HG03108 (cell line): ENCODE results near the gene MTFMT.
"Not testable (repeated sequence)": the region's sequence is repeated elsewhere in the genome, so short reads cannot be mapped to it uniquely, and the experiment has no call there.

ENCODE experiments used
- ATAC-seq: cut with Tn5 transposase; IDR thresholded peaks from one replicate; pipeline ENCODE4 v1.9.1; 2021; ENCODE audit warnings: moderate library complexity; ENCODE audit not compliant: unreplicated experiment

MTFMT gene

DNA sequence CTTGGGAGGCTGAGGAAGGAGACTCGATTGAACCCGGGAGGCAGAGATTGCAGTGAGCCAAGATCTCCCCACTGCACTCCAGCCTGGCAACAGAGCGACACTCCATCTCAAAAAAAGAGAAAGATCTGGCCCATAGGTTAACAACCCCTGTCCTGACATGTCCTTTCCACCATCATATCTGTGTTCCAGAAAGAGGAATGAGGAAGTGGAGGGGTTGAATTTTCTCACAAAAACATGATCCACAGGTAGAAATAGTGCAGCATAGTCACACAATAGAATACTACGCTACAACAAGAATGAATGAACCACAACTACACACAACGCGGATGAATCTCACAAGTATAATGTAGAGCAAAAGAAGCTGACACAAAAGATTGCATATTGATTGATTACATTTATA is 11.0 kb upstream of the MTFMT start:
- ATAC-seq = no peak

DNA sequence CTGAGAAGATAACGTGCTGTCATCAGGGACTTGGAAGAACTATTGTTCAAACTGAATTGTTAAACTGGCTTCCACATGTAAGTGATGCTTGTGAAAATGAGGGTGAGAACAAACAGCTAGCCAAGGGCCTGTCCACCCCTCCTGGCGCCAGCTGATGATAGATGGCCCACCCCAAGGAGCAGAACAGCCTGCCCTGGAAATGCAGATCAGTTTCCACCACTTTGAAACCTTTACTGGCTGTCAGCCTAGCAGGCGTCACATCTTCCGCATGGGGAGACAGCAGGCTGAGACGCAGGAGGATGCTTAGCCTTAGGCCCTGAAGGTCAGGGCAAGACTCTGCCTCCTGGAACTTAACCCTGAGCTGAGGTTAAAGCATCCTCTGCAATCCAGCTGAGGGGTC is 9.4 kb upstream of the MTFMT start:
- ATAC-seq = no peak

- ATAC-seq = no peak
Observed at GRCh38 chr15:65038428-65038827, 9.0 kb upstream of the MTFMT start.

DNA sequence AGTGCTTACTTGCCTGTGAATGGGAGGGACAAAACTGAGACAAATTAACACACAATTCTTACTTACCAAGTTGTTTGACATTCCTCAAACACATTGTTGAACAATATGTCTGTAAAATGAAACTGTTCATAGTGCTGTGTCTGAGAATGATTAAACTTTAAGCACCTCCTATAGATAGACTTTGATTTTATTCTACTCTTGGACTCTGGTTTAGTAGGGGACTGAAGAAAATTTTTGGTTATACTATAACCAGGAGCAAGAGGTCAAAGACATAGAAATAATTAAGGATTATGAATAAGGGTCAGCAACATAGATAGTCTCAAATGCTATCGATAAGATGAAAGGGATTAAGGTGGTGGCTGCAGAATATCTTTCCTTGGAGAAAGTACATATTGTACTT is 7.9 kb upstream of the MTFMT start:
- ATAC-seq = no peak

- no peak for ATAC-seq
Observed at GRCh38 chr15:65034719-65035118, 5.3 kb upstream of the MTFMT start.

DNA sequence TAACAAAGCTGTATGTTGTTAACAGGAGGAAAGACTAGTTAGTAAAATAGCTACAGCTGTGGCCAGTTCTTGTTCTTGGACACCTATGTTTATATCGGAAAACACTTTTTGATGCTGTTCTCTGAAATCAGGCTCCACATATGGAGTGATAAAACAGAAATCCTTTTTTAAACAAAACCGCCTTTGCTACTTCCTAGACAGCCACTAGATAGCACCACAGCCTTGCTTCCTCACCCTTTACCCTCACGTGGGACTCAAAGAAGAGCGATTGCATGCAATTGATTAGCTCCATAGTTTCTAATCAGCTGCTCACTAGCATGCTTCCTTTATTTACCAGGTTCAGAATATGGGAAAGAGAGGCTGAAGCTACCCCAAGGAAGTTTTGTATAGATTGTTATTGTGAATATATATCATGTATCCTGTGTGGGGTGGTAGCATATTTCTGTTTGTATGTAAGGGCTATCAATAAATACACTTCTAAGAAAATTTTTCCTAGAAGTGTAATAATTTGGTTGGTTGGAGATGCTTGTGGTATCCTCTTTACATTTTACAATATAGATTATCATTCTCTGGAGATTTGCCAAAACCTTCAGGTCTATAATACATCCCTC is 4.3 kb upstream of the MTFMT start:
- no peak for ATAC-seq

DNA sequence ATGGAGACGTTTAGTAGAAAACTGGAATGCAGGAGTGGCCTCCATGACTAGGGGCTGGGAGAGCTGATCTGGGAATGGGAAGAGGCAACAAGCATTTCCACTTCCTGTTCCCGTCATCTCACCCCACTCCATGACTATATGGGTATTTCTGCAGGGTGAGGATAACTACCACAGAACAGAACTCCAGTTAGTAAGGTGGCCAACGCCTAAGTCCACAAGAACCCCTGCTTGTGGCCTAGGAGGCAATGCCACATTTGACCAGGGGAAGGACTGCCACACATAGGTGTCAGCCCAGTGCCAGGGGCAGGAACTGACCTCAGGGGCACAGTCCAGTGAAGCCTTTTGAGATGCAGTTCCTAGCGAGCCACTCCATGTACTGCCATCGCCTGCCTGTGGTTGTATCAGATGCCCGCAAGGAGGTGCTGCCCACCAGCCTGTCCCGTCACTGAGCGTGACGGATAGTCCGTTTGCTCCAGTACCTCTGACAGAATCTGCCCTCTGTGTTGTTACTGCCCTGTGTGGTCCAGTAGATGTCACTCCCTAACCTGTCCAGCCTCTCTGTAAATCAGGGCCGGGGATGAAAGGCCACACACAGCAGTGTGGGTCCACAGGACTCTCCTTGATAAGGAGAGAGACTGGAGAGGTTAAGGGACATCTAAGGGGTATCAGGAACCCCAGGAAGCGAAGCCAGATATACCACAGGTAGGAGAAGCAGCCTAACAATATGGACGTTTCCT is 3.5 kb upstream of the MTFMT start:
- ATAC-seq = no peak

DNA sequence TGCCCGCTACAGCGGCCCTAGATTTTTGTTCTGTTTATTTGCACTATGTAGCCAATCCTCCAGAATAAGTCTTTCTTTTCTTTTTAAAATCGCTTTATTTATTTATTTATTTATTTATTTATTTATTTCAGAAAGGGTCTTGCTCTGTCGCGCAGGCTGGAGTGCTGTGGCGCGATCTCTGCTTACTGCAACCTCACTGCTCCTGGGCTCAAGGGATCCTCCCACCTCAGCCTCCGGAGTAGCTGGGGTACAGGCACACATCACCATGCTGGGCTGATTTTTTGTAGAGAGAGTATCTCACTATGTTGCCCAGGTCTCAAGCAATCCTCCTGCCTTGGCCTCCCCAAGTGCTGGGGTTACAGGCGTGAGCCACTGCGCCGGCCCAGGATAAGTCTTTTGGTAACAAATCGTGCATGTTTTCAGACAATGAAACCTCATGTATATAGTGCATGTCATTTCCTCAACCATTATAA is 333 bp upstream of the MTFMT start:
- ATAC-seq = no peak

DNA sequence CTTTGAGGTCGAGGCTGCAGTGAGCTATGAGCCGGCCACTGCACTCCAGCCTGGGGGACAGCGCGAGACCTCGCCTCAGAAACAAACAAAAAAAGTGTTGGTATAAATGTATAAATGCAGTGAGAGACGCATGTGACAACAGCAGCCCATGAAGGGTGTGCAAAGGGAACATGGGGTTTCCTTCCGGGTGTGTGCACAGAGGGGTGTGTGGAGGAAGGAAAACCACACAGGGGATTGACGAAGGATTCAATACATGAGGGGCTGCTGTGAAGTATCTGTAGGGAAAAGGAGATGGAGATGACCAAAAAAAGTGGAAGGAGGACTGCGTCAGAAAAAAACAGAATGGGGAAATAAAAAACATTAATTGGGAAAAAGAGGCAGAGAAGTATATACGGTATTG is 1.1 kb downstream of the MTFMT start:
- ATAC-seq = no peak

GRCh38 chr15:65027593-65027992 is 1.8 kb downstream of the MTFMT start:
- no peak for ATAC-seq

DNA sequence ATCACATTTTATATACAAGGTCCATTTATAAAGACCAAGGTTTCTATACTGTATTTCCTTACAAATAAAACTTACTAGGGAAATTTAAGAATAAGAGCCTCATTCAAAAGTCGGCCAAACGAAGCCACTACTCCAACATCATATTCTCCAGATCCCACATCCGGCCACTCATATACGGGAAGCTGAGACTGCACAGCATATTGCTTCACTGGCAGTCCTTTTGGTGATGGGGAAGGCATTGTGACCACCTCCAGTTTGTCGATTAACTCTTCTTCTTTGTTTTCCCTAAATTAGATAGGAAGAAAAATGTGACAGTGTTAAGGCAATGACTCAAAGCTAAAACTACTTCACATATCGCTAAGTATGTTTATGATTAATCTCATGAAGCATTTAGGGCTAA is 2.7 kb downstream of the MTFMT start:
- ATAC-seq = no peak

DNA sequence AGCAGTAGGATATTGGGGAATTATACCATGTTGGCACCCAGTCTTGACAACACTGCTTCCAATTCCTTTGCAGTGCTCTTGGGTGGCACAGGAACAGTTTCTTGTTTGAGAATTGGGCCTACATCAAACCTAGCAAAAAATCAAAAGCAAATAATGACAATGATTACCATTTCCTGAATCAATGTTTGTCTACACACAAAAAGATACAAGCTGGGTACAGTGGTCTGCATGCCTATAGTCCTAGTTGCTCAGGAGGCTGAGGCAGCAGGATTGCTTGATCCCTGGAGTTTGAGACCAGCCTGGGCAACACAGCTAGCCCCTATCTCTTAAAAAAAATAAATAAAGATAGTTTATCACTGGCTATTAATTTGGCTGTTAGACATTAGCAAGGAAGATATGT is 8.0 kb downstream of the MTFMT start:
- ATAC-seq = no peak

- no peak for ATAC-seq
Observed at GRCh38 chr15:65020419-65020818, 9.0 kb downstream of the MTFMT start.

- ATAC-seq = not testable (repeated sequence)
Observed at GRCh38 chr15:65011198-65011597, 18.2 kb downstream of the MTFMT start.

DNA sequence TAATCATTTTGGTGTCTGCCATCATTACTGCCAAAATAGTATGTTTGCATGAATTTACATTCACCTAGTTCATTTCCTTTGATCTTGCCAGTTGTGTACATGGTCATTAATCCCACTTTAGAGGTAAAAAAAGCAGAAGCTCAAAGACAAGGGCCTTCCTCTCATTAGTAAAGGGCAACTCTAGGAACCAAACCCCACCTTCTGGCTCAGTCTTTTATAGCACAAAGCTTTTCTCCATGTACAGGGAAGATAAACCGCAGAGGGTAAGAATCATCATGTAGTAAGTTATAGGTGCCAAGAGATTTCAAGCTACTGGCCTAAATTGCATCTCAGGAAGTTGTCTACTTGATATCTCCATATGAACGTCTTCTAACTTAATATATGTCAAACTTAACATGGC is 20.5 kb downstream of the MTFMT start:
- ATAC-seq = no peak

GRCh38 chr15:65006876-65007275 is 22.6 kb downstream of the MTFMT start:
- ATAC-seq = no peak

DNA sequence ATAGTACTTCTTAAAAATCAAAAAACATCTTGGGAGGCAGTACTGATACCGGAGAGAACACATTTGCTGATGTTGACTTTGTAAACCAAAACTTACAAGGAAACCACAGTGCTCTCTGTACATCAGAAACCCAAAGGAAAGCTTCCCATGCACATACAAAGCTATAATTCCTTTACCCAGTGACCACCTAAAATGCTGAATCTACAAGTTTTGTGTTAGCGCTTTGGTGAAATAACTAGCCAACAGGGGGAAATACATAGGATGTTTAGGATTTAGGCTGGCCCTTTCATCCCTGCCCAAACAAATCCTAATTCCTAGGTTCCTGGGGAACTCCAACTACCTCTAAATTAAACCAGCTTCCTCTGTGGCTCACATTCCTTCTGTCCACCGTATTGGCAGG is 24.4 kb downstream of the MTFMT start:
- no peak for ATAC-seq

GRCh38 chr15:64997745-64998375 is 31.6 kb downstream of the MTFMT start:
- ATAC-seq = no peak

GRCh38 chr15:64997066-64997465 is 32.4 kb downstream of the MTFMT start:
- ATAC-seq = no peak

DNA sequence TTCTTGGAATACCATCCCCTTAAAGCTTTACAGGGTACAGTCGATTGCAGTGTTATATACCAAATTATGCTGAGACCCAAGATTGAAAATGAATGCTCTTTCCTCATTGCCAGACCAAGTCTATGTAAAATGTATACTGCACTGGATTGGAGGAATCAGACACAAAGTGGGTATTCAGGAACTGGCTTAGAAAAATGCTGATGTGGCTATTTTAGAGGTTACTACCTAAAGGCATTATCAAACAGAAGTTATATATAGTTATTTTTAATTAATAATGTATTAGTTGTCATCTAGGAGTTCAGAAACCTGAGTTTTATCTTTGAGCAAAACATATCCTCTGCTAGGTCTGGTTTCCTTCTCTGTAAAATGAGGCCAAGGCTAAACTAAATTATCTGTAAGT is 36.1 kb downstream of the MTFMT start:
- ATAC-seq = no peak

- ATAC-seq = no peak
Observed at GRCh38 chr15:64991536-64992135, 37.8 kb downstream of the MTFMT start.

- no peak for ATAC-seq
Observed at GRCh38 chr15:64990168-64990470, 39.3 kb downstream of the MTFMT start.
